IMR-90 (cell line): ENCODE results near the gene HRH2. TPM values are rescaled to one million over a fixed set of nuclear protein-coding genes. Genes with fewer than 3 reads are reported as not detected.

Experiments used
- ATAC-seq: fragments of 200-7000 bp; cut with Tn5 transposase; 2 replicates; pipeline ENCODE4 v1.9.1; 2020; ENCODE audit warnings: low read depth, mild to moderate bottlenecking, moderate library complexity
- BruUV-seq: library from RNA; stranded (reverse); fragments of 400-500 nt; replicated peaks from 2 replicates; lab custom pipeline; 2021; lab: Mats Ljungman, UMichigan
- CTCF ChIA-PET: fragments of 300-600 bp; formaldehyde crosslinking; extraction: SDS; loops from one replicate; lab custom pipeline; 2021; ENCODE audit warnings: antibody characterized with exemption; lab: Yijun Ruan, JAX
- POLR2A ChIA-PET: fragments of 300-600 bp; sonication (Branson Sonifier 250); formaldehyde crosslinking; loops from one replicate; lab custom pipeline; 2022; ENCODE audit warnings: antibody characterized with exemption; ENCODE audit not compliant: unreplicated experiment; lab: Charles Lee
- DNase-seq: peaks from one replicate; pipeline ENCODE4 v3.0.0; 2013
- H2AFZ ChIP-seq: replicated peaks from 2 replicates; pipeline ENCODE3; 2013; ENCODE audit warnings: low read length, mild to moderate bottlenecking; ENCODE audit not compliant: poor library complexity
- H2AK5ac ChIP-seq: 2 replicates; pipeline ENCODE4 v1.6.1; 2013; ENCODE audit warnings: low read depth, low read length, inconsistent platforms
- H2AK9ac ChIP-seq: replicated peaks from 2 replicates; pipeline ENCODE3; 2013; ENCODE audit warnings: mild to moderate bottlenecking, low read depth, low read length, moderate library complexity; ENCODE audit not compliant: poor library complexity
- H2BK120ac ChIP-seq: 2 replicates; pipeline ENCODE4 v1.6.1; 2013; ENCODE audit warnings: low read depth, low read length, inconsistent platforms
- H2BK15ac ChIP-seq: 3 replicates; pipeline ENCODE4 v1.6.1; 2013; ENCODE audit warnings: low read depth, low read length, inconsistent platforms
- H2BK20ac ChIP-seq: 2 replicates; pipeline ENCODE4 v1.6.1; 2013; ENCODE audit warnings: low read depth, mild to moderate bottlenecking, inconsistent platforms, low read length, moderate library complexity
- H2BK5ac ChIP-seq: 2 replicates; pipeline ENCODE4 v1.6.1; 2013; ENCODE audit warnings: mild to moderate bottlenecking, low read depth, low read length, inconsistent platforms; ENCODE audit not compliant: poor library complexity, severe bottlenecking
- H3K14ac ChIP-seq: replicated peaks from 2 replicates; pipeline ENCODE4 v1.6.1; 2013; ENCODE audit warnings: low read depth, low read length, inconsistent platforms
- H3K18ac ChIP-seq: 2 replicates; pipeline ENCODE4 v1.6.1; 2013; ENCODE audit warnings: low read depth, low read length, control low read depth
- H3K23ac ChIP-seq: 2 replicates; pipeline ENCODE4 v1.6.1; 2013; ENCODE audit warnings: low read depth, low read length, inconsistent platforms
- H3K27ac ChIP-seq: 2 replicates; pipeline ENCODE4 v1.5.1; 2013; ENCODE audit warnings: mild to moderate bottlenecking, control low read depth, low read length; ENCODE audit not compliant: insufficient read depth
- H3K27me3 ChIP-seq: 2 replicates; pipeline ENCODE4 v1.6.1; 2013; ENCODE audit warnings: low read length; ENCODE audit not compliant: control insufficient read depth, insufficient read depth
- H3K36me3 ChIP-seq: 2 replicates; pipeline ENCODE4 v1.6.1; 2013; ENCODE audit warnings: low read length, mixed read lengths; ENCODE audit not compliant: control insufficient read depth, insufficient read depth
- H3K4ac ChIP-seq: 2 replicates; pipeline ENCODE4 v1.6.1; 2013; ENCODE audit warnings: low read depth, low read length, inconsistent platforms
- H3K4me1 ChIP-seq: 2 replicates; pipeline ENCODE4 v1.6.1; 2013; ENCODE audit warnings: low read length, mixed read lengths; ENCODE audit not compliant: control insufficient read depth, insufficient read depth
- H3K4me2 ChIP-seq: 2 replicates; pipeline ENCODE4 v1.6.1; 2013; ENCODE audit warnings: low read depth, mild to moderate bottlenecking, control low read depth, low read length, moderate library complexity
- H3K4me3 ChIP-seq: 2 replicates; pipeline ENCODE4 v1.5.1; 2013; ENCODE audit warnings: low read depth, mild to moderate bottlenecking, control low read depth, low read length, moderate library complexity; ENCODE audit not compliant: insufficient read depth
- H3K56ac ChIP-seq: 2 replicates; pipeline ENCODE4 v1.6.1; 2013; ENCODE audit warnings: low read length, inconsistent platforms; ENCODE audit not compliant: insufficient read depth; ENCODE audit errors: extremely low read depth
- H3K79me1 ChIP-seq, 2 experiments: 2 replicates each; pipeline ENCODE4 v1.6.1; 2013; ENCODE audit warnings: low read length in 2 of 2, inconsistent platforms in 1 of 2, low read depth in 1 of 2
- H3K9ac ChIP-seq: 2 replicates; pipeline ENCODE4 v1.6.1; 2013; ENCODE audit warnings: low read depth, low read length, control low read depth
- H3K9me1 ChIP-seq: 2 replicates; pipeline ENCODE4 v1.6.1; 2013; ENCODE audit warnings: low read length, inconsistent platforms; ENCODE audit not compliant: insufficient read depth
- H3K9me3 ChIP-seq: 2 replicates; pipeline ENCODE4 v1.6.1; 2013; ENCODE audit warnings: low read length; ENCODE audit not compliant: control insufficient read depth, insufficient read depth
- H4K20me1 ChIP-seq: 2 replicates; pipeline ENCODE4 v1.6.1; 2013; ENCODE audit warnings: low read length, inconsistent platforms; ENCODE audit not compliant: insufficient read depth
- H4K5ac ChIP-seq: 2 replicates; pipeline ENCODE4 v1.6.1; 2013; ENCODE audit warnings: mild to moderate bottlenecking, low read depth, low read length, control low read depth
- H4K8ac ChIP-seq, 2 experiments: 2 replicates each; pipeline ENCODE4 v1.6.1; 2013; ENCODE audit warnings: low read depth in 2 of 2, low read length in 2 of 2, control low read depth in 1 of 2, inconsistent platforms in 1 of 2
- H4K91ac ChIP-seq: 2 replicates; pipeline ENCODE4 v1.6.1; 2013; ENCODE audit warnings: low read depth, low read length, inconsistent platforms; ENCODE audit not compliant: insufficient read depth
- CEBPB ChIP-seq: IDR thresholded peaks from 2 replicates; pipeline ENCODE4 v1.6.1; 2012; ENCODE audit warnings: low read depth, low read length, improper control_type of control experiment
- CHD1 ChIP-seq: IDR thresholded peaks from 2 replicates; pipeline ENCODE4 v1.6.1; 2012; ENCODE audit warnings: low read depth, low read length, improper control_type of control experiment
- ELK1 ChIP-seq: fragments of 150-350 bp; IDR thresholded peaks from 2 replicates; pipeline ENCODE4 v1.6.1; 2016; ENCODE audit warnings: low read depth, mild to moderate bottlenecking, low read length, moderate library complexity, borderline replicate concordance
- FOS ChIP-seq: fragments of 150-350 bp; IDR thresholded peaks from 2 replicates; pipeline ENCODE4 v1.6.1; 2016; ENCODE audit warnings: low read depth, low read length
- MAFK ChIP-seq: IDR thresholded peaks from 2 replicates; pipeline ENCODE4 v1.6.1; 2012; ENCODE audit warnings: low read depth, low read length, improper control_type of control experiment
- MAZ ChIP-seq: IDR thresholded peaks from 2 replicates; pipeline ENCODE4 v1.6.1; 2012; ENCODE audit warnings: low read depth, mild to moderate bottlenecking, low read length, improper control_type of control experiment, moderate library complexity, borderline replicate concordance
- MXI1 ChIP-seq: IDR thresholded peaks from 2 replicates; pipeline ENCODE4 v1.6.1; 2012; ENCODE audit warnings: low read depth, mild to moderate bottlenecking, low read length, moderate library complexity, borderline replicate concordance
- POLR2A ChIP-seq: IDR thresholded peaks from 2 replicates; pipeline ENCODE4 v1.6.1; 2012; ENCODE audit warnings: mild to moderate bottlenecking, low read depth, low read length
- RCOR1 ChIP-seq: IDR thresholded peaks from 2 replicates; pipeline ENCODE4 v1.6.1; 2012; ENCODE audit warnings: mild to moderate bottlenecking, low read length, improper control_type of control experiment; ENCODE audit not compliant: insufficient replicate concordance
- WGBS, 2 experiments: methylation state at CpG; one replicate each; pipeline versions ENCODE4 v1.1.5 to v1.1.7; 2013; ENCODE audit warnings: missing lambda C conversion rate in 2 of 2; ENCODE audit not compliant: insufficient read length in 1 of 2; ENCODE audit errors: extremely low coverage in 2 of 2; 5-methylcytosine and 5-hydroxymethylcytosine counted together
- dilution Hi-C: fragments of 300-500 bp; cut with HindIII; formaldehyde crosslinking; loops from one replicate; pipeline ENCODE4 v1.14.3; 2018; ENCODE audit warnings: low sequenced_read_pairs; ENCODE audit not compliant: unreplicated experiment
- in situ Hi-C: fragments of 300-500 bp; cut with MboI; formaldehyde crosslinking; loops from 3 replicates; pipeline ENCODE4 v1.14.3; 2019; ENCODE audit warnings: low sequenced_read_pairs, inconsistent platforms, mixed read lengths
- intact Hi-C: fragments of 100-400 bp; cut with micrococcal nuclease; formaldehyde crosslinking; loops from 2 replicates; pipeline ENCODE4 v1.10.0; 2022
- polyA plus RNA-seq, 3 experiments: library from polyadenylated mRNA; depleted of rRNA; stranded (reverse); fragments of >200 nt; gene quantifications; 2 replicates each; pipeline ENCODE4 v1.2.3, GENCODE V29; 2012; ENCODE audit warnings: low replicate concordance in 1 of 3
- total RNA-seq: library from RNA; depleted of rRNA; stranded (reverse); fragments of >200 nt; gene quantifications from 2 replicates; pipeline ENCODE4 v1.2.3, GENCODE V29; 2012

Gene HRH2
- total and polyA plus RNA-seq, 2 of the 4 experiments (the other 2 are of a cell fraction): not detected

DNA sequence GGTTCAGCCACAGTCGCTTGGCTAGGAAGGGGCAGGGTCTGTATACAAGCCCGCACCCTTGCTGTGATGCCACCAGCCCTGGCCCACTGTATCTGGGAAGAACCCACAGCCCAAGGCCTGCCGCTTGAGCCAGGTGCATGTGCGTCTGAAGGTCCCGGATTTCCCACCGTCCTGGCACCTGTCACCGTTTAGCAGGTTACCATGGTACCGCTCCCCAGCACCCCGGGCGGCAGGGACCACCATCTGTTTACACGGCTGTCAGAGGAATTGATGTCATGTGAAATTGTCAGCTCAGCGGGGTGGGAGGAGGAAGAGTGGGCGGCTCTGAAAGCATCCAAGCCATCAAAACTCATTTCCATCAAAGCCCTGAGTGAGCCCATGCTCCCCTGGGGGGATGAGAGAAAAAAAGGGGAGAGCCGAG is 92.7 kb downstream of the HRH2 start:
- H3K79me1 ChIP-seq: no peaks in the 10 kb centered on the region
- ChIA-PET CTCF (no interaction called here), POLR2A (no interaction called here)
- no peak overlapping the region for H3K4ac ChIP-seq
- no peak overlapping the region for H3K23ac ChIP-seq
- no peak overlapping the region for H3K56ac ChIP-seq
- H3K27me3 ChIP-seq: no peaks in the 10 kb centered on the region
- no peak overlapping the region for H2AK5ac ChIP-seq
- TF ChIP-seq CEBPB (no peak), MAFK (no peak), CHD1 (no peak), ELK1 (no peak), MXI1 (no peak), FOS (no peak), RCOR1 (no peak), POLR2A (no peak), MAZ (no peak)
- H2BK120ac ChIP-seq: no peak overlapping the region
- intact Hi-C loops (no loop called here), in situ Hi-C loops (no loop called here), dilution Hi-C loops (no loop called here)
- no peak overlapping the region for H4K91ac ChIP-seq
- no peak overlapping the region for H2BK5ac ChIP-seq
- ATAC-seq: no peak
- no peak overlapping the region for H4K8ac ChIP-seq
- no peaks in the 10 kb centered on the region for H3K9me1 ChIP-seq
- no TSS peak for BruUV-seq
- H3K36me3 ChIP-seq: no peaks in the 10 kb centered on the region
- H2AFZ ChIP-seq: no peak overlapping the region
- no peak overlapping the region for H4K5ac ChIP-seq
- H3K27ac ChIP-seq: no peak overlapping the region
- H3K9ac ChIP-seq: no peak overlapping the region
- no peak overlapping the region for H3K4me2 ChIP-seq
- H3K4me3 ChIP-seq: no peak overlapping the region
- no peaks in the 10 kb centered on the region for H4K20me1 ChIP-seq
- H2BK15ac ChIP-seq: no peak overlapping the region
- no peak overlapping the region for H2AK9ac ChIP-seq
- no peak for DNase-seq
- no peaks in the 10 kb centered on the region for H3K4me1 ChIP-seq
- WGBS, 2 experiments: 19% methylated on average over 5 of the region's 14 CpGs; no CpG with 5 or more reads in 1 of the 2 experiments
- H3K9me3 ChIP-seq: no peaks in the 10 kb centered on the region
- H3K18ac ChIP-seq: no peak overlapping the region
- no peak overlapping the region for H2BK20ac ChIP-seq
- no peak overlapping the region for H3K14ac ChIP-seq
